BJ (cell line): Measurements from ENCODE around the gene NDUFA5. TPM values are rescaled to one million over a fixed set of nuclear protein-coding genes. Genes with fewer than 3 reads are reported as not detected.

Experiments
- CTCF ChIA-PET: fragments of 350-600 bp; formaldehyde crosslinking; extraction: SDS; loops from one replicate; lab custom pipeline; 2021; ENCODE audit warnings: antibody characterized with exemption, inconsistent platforms; lab: Yijun Ruan, JAX
- POLR2A ChIA-PET: fragments of 300-600 bp; sonication (Branson Sonifier 250); formaldehyde crosslinking; extraction: SDS; loops from one replicate; lab custom pipeline; 2021; ENCODE audit warnings: antibody characterized with exemption; lab: Charles Lee
- DNase-seq: peaks from one replicate; pipeline ENCODE4 v3.0.0-alpha.2; 2011; ENCODE audit warnings: low read depth
- H3K27me3 ChIP-seq: 2 replicates; pipeline ENCODE4 v1.6.0; 2011; ENCODE audit warnings: low read length; ENCODE audit not compliant: control insufficient read depth, insufficient read depth
- H3K36me3 ChIP-seq: 2 replicates; pipeline ENCODE4 v1.5.1; 2011; ENCODE audit warnings: low read length; ENCODE audit not compliant: control insufficient read depth, insufficient read depth
- H3K4me3 ChIP-seq: 2 replicates; pipeline ENCODE4 v1.5.1; 2011; ENCODE audit warnings: low read depth, mild to moderate bottlenecking, control low read depth, low read length
- polyA plus RNA-seq: library from polyadenylated mRNA; depleted of rRNA; stranded (reverse); fragments of >200 nt; gene quantifications from 2 replicates; pipeline ENCODE4 v1.2.3, GENCODE V29; 2011
- TF ChIP-seq, protein P1 (sequence below): IDR thresholded peaks from 2 replicates; pipeline ENCODE4 v1.5.1; 2011; ENCODE audit warnings: low read depth, mild to moderate bottlenecking, control low read depth, inconsistent platforms, low read length, moderate library complexity; ENCODE audit not compliant: insufficient read depth

NDUFA5 gene
- polyA plus RNA-seq, 1 experiment = 4.8 TPM

DNA sequence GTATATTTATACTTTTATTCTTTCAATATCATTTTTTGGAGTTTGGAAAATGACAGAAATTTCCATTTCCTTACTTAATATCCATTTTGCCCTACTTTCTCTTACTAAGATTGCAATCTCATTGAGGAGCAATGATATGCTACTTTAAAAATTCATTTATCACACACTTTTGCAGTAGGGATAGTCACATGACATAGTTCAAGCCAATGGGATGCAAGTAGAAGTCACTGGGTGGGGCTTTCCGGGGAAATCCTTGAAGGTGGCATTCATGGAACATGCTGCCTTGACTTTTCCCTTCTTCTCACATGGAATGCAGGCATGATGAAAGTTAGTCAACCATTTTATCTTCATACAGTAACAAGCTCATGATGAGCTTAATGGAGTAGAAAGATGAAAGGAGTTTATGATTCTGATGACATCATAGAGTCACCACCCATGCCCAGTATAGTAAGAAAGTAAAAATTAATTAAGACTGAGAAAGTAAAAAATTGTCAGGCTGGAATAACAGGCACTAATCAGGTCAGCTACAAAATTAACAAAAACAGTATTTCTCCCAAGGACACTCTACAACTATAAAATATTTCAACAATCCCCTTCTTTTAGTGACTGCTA is 56.6 kb downstream of the NDUFA5 start:
- no peak for DNase-seq
- H3K36me3 ChIP-seq = no peaks in the 10 kb centered on the region
- no peak overlapping the region for H3K4me3 ChIP-seq
- ChIA-PET CTCF (no interaction called here), POLR2A (no interaction called here)
- TF ChIP-seq, protein P1, sequence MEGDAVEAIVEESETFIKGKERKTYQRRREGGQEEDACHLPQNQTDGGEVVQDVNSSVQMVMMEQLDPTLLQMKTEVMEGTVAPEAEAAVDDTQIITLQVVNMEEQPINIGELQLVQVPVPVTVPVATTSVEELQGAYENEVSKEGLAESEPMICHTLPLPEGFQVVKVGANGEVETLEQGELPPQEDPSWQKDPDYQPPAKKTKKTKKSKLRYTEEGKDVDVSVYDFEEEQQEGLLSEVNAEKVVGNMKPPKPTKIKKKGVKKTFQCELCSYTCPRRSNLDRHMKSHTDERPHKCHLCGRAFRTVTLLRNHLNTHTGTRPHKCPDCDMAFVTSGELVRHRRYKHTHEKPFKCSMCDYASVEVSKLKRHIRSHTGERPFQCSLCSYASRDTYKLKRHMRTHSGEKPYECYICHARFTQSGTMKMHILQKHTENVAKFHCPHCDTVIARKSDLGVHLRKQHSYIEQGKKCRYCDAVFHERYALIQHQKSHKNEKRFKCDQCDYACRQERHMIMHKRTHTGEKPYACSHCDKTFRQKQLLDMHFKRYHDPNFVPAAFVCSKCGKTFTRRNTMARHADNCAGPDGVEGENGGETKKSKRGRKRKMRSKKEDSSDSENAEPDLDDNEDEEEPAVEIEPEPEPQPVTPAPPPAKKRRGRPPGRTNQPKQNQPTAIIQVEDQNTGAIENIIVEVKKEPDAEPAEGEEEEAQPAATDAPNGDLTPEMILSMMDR = no peak
- no peaks in the 10 kb centered on the region for H3K27me3 ChIP-seq

- ChIA-PET CTCF (interaction anchor here (0.6 to 0.9 kb wide), 2 partner anchors 46 to 138 kb away, joined by 3 read pairs; no protein-coding TSS in a partner anchor), POLR2A (no interaction called here)
- DNase-seq = no peak
- H3K36me3 ChIP-seq = no peaks in the 10 kb centered on the region
- no peaks in the 10 kb centered on the region for H3K27me3 ChIP-seq
- no peak overlapping the region for H3K4me3 ChIP-seq
- TF ChIP-seq, protein P1 = no peak
These were observed 58.2 kb downstream of the NDUFA5 start for GRCh38 chr7:123499211-123499970.

DNA sequence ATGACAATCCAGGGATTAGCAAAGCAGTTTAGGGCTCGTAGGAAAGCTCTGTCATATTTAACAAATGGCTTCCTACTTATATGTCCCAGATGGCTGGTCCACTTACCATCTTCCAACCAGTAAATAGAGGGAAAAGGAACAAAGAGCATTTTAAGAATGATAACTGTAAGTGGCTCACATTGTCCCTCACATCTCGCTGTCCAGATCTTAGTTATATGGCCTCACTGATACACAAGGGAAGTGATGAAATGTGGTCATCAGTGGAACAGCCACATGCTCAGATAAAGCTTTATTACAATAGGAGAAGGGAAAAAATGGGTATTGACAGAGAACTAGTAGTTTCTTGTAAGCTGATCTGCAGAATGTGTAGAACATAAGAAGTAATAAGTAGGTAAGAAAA is 59.0 kb downstream of the NDUFA5 start:
- ChIA-PET CTCF (interaction anchor here (0.9 kb wide), 1 partner anchor 139 kb away, joined by 3 read pairs; no protein-coding TSS in a partner anchor), POLR2A (no interaction called here)
- TF ChIP-seq, protein P1 = no peak
- Histone ChIP-seq H3K4me3 (no peak overlapping the region), H3K36me3 (no peaks in the 10 kb centered on the region), H3K27me3 (no peaks in the 10 kb centered on the region)
- no peak for DNase-seq

DNA sequence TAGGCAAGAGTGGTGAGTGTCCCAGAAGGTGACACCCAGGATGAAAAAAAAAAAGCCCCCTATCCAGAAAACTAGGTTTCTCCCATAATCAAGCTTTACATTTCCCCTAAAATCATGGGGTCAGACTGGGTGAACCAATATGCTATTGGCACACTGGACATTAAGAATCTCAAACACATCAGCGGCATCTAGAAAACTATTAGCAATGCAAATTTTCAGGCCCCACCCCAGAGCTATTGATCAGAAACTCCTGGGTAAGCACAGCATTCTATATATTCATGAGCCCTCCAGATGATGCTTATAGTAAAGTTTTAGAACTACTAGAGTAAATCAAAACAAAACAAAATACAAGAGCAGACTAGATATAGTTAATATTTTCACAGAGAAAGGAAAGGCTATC is 59.6 kb downstream of the NDUFA5 start:
- ChIA-PET CTCF (interaction anchor here (0.9 kb wide), 1 partner anchor 203 kb away, joined by 3 read pairs; no protein-coding TSS in a partner anchor), POLR2A (no interaction called here)

More for the DNA sequence above, 59.6 kb downstream of the NDUFA5 start:
- Histone ChIP-seq H3K27me3 (no peaks in the 10 kb centered on the region), H3K4me3 (no peak overlapping the region), H3K36me3 (no peaks in the 10 kb centered on the region)
- TF ChIP-seq, protein P1 = no peak
- DNase-seq = no peak
